Measurements from ENCODE around the gene TRABD. TPM values are rescaled to one million over a fixed set of nuclear protein-coding genes. Genes with fewer than 3 reads are reported as not detected.

Gene TRABD
- polyA plus RNA-seq, 1 donor from 2014 or later: 31.8 TPM

DNA sequence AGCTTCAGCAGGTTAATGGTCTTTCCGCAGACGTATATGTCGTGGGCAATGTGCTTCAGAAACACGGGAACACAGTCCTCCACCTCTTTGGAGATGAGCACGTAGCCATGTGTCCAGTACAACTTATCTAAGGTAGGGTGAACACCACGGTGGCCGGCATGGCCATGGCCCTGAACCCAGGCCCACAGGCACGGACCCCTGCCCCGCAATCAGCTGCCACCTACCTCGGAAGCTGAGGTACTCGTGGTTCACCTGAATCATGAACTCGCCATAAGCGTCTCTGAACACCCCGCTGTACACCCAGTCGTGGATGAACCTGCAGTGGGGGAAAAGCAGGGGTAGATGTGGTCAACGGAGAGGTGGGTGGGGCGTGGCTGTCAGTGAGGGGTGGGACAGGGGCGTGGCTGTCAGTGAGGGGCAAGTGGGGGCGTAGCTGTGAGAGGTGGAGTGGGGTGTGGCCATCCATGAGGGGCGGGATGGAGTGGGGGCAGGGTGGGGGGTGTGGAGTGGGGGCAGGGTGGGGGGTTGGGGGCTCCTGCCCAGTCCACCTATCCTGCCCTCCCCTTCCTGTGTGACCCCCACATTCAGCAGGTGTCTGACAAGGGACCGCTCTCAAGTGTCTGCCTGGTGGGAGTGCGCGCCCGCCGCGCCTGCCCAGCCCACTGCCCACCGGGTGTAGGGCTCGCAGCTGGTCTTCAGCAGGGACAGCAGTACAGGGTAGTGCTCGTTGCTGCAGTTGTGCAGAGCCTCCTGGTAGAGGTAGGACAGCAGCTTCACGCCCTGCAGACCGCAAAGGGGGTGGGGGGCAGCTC, 40.6 kb downstream of the TRABD start:
- Histone ChIP-seq H3K9me3 (ENCODE audit: low read length) (no peaks in the 10 kb centered on the region), H3K27ac (ENCODE audit: low read length) (no peak overlapping the region), H3K36me3 (ENCODE audit: insufficient read depth, low read length) (no peaks in the 10 kb centered on the region), H3K9ac (ENCODE audit: low read length) (no peak overlapping the region), H3F3A (ENCODE audit: insufficient read depth, low read length, poor library complexity, severe bottlenecking) (no peaks in the 10 kb centered on the region), H3K4me3 (ENCODE audit: low read length) (no peak overlapping the region), H4K20me1 (ENCODE audit: insufficient read depth) (no peaks in the 10 kb centered on the region), H3K9me2 (ENCODE audit: insufficient read depth, low read length) (no peaks in the 10 kb centered on the region), H3K79me2 (replicated peaks; ENCODE audit: insufficient read depth, low read length) (no peaks in the 10 kb centered on the region), H2AFZ (ENCODE audit: low read depth, low read length) (no peak overlapping the region), H3K4me2 (ENCODE audit: low read length) (no peak overlapping the region), H3K27me3 (ENCODE audit: insufficient read depth, low read depth, low read length) (no peaks in the 10 kb centered on the region)
- TF ChIP-seq SMC3 (conservative IDR thresholded peaks at IDR 0.05; ENCODE audit: poor library complexity) (no peak), EZH2 (IDR thresholded peaks at IDR 0.05; ENCODE audit: borderline replicate concordance, insufficient read depth, low read length, poor library complexity, severe bottlenecking) (no peak), TAF1 (IDR thresholded peaks at IDR 0.05; ENCODE audit: low read depth) (no peak), EP300 (conservative IDR thresholded peaks at IDR 0.05; ENCODE audit: poor library complexity, severe bottlenecking) (no peak), MXI1 (conservative IDR thresholded peaks at IDR 0.05; ENCODE audit: poor library complexity, severe bottlenecking) (no peak), RAD21 (conservative IDR thresholded peaks at IDR 0.05) (no peak), POLR2AphosphoS5 (IDR thresholded peaks at IDR 0.05) (no peak)
- TF ChIP-seq, protein P1, sequence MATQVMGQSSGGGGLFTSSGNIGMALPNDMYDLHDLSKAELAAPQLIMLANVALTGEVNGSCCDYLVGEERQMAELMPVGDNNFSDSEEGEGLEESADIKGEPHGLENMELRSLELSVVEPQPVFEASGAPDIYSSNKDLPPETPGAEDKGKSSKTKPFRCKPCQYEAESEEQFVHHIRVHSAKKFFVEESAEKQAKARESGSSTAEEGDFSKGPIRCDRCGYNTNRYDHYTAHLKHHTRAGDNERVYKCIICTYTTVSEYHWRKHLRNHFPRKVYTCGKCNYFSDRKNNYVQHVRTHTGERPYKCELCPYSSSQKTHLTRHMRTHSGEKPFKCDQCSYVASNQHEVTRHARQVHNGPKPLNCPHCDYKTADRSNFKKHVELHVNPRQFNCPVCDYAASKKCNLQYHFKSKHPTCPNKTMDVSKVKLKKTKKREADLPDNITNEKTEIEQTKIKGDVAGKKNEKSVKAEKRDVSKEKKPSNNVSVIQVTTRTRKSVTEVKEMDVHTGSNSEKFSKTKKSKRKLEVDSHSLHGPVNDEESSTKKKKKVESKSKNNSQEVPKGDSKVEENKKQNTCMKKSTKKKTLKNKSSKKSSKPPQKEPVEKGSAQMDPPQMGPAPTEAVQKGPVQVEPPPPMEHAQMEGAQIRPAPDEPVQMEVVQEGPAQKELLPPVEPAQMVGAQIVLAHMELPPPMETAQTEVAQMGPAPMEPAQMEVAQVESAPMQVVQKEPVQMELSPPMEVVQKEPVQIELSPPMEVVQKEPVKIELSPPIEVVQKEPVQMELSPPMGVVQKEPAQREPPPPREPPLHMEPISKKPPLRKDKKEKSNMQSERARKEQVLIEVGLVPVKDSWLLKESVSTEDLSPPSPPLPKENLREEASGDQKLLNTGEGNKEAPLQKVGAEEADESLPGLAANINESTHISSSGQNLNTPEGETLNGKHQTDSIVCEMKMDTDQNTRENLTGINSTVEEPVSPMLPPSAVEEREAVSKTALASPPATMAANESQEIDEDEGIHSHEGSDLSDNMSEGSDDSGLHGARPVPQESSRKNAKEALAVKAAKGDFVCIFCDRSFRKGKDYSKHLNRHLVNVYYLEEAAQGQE (IDR thresholded peaks at IDR 0.05; ENCODE audit: borderline replicate concordance): no peak
- TF ChIP-seq, protein P2, sequence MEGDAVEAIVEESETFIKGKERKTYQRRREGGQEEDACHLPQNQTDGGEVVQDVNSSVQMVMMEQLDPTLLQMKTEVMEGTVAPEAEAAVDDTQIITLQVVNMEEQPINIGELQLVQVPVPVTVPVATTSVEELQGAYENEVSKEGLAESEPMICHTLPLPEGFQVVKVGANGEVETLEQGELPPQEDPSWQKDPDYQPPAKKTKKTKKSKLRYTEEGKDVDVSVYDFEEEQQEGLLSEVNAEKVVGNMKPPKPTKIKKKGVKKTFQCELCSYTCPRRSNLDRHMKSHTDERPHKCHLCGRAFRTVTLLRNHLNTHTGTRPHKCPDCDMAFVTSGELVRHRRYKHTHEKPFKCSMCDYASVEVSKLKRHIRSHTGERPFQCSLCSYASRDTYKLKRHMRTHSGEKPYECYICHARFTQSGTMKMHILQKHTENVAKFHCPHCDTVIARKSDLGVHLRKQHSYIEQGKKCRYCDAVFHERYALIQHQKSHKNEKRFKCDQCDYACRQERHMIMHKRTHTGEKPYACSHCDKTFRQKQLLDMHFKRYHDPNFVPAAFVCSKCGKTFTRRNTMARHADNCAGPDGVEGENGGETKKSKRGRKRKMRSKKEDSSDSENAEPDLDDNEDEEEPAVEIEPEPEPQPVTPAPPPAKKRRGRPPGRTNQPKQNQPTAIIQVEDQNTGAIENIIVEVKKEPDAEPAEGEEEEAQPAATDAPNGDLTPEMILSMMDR (IDR thresholded peaks at IDR 0.05; ENCODE audit: poor library complexity, severe bottlenecking): no peak

DNA sequence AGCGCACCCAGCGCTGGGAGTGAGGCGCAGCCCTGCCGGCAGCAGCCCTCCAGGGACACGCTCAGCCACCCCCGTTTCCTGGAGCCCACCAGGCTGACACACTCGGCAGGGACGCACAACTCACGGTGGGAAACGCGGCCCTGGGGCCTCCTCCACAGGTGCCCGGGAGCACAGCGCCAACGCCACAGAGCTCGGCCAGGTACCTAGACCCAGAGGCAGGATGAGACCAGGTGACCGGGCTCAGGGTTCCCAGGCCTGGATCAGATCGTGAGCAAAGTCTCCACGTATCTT, 41.1 kb downstream of the TRABD start:
- Histone ChIP-seq H3F3A (ENCODE audit: insufficient read depth, low read length, poor library complexity, severe bottlenecking) (no peaks in the 10 kb centered on the region), H3K79me2 (replicated peaks; ENCODE audit: insufficient read depth, low read length) (no peaks in the 10 kb centered on the region), H3K9ac (ENCODE audit: low read length) (no peak overlapping the region), H3K27me3 (ENCODE audit: insufficient read depth, low read depth, low read length) (no peaks in the 10 kb centered on the region), H3K36me3 (ENCODE audit: insufficient read depth, low read length) (no peaks in the 10 kb centered on the region), H2AFZ (ENCODE audit: low read depth, low read length) (no peak overlapping the region), H3K4me3 (ENCODE audit: low read length) (no peak overlapping the region), H3K9me2 (ENCODE audit: insufficient read depth, low read length) (no peaks in the 10 kb centered on the region), H3K27ac (ENCODE audit: low read length) (no peak overlapping the region), H3K9me3 (ENCODE audit: low read length) (no peaks in the 10 kb centered on the region), H4K20me1 (ENCODE audit: insufficient read depth) (no peaks in the 10 kb centered on the region), H3K4me2 (ENCODE audit: low read length) (no peak overlapping the region)
- TF ChIP-seq TAF1 (IDR thresholded peaks at IDR 0.05; ENCODE audit: low read depth): no peak
- TF ChIP-seq, protein P2 (IDR thresholded peaks at IDR 0.05; ENCODE audit: poor library complexity, severe bottlenecking): no peak
- no peak for TF ChIP-seq MXI1 (conservative IDR thresholded peaks at IDR 0.05; ENCODE audit: poor library complexity, severe bottlenecking)
- TF ChIP-seq EZH2 (IDR thresholded peaks at IDR 0.05; ENCODE audit: borderline replicate concordance, insufficient read depth, low read length, poor library complexity, severe bottlenecking): no peak
- TF ChIP-seq SMC3 (conservative IDR thresholded peaks at IDR 0.05; ENCODE audit: poor library complexity): no peak
- no peak for TF ChIP-seq EP300 (conservative IDR thresholded peaks at IDR 0.05; ENCODE audit: poor library complexity, severe bottlenecking)
- TF ChIP-seq, protein P1 (IDR thresholded peaks at IDR 0.05; ENCODE audit: borderline replicate concordance): no peak
- no peak for TF ChIP-seq RAD21 (conservative IDR thresholded peaks at IDR 0.05)
- no peak for TF ChIP-seq POLR2AphosphoS5 (IDR thresholded peaks at IDR 0.05)

Measured in neural cell (in vitro differentiated cells).